Measurements from ENCODE around the gene DICER1. TPM values are rescaled to one million over a fixed set of nuclear protein-coding genes. Genes with fewer than 3 reads are reported as not detected.

The DICER1 gene
- total and polyA plus RNA-seq, 2 donors (not counting 3 experiments of a cell fraction or from before 2014, with no cell fraction given), result 8.3 to 43.6 TPM

DNA sequence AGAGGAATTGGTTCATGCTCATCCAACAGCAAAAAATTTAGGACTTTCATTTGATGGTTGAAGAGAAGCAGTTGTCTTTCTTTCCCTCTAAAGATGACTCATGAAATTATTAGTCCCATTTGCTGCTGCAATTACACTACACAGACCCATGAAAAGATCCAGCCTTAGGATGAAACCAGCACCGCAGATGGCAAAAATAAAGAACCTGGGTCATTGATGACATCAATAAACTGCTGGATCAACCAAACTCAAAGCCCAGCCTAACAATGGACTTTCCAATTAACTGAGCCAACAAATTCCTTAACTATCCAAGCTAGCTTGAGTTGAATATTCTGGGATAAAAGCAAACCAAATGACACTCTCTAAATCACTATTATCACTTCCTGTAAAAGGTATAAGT is 20.7 kb downstream of the DICER1 start:
- Histone ChIP-seq H3K4me2 (ENCODE audit: insufficient read depth, low read length) (no peak overlapping the region), H3K4me3 (replicated peaks in 1 of 3; ENCODE audit: insufficient read depth in 1 of 3, low read depth in 1 of 3, low read length in 3 of 3) (no peak overlapping the region), H3K4me1 (ENCODE audit: control insufficient read depth, extremely low read depth, insufficient read depth, low read length) (no peaks in the 10 kb centered on the region), H3K27ac (ENCODE audit: insufficient read depth, low read depth, low read length) (no peak overlapping the region), H3K79me2 (ENCODE audit: control insufficient read depth, insufficient read depth, low read length) (peaks cover 66% of the 10 kb centered on the region), H4K20me1 (replicated peaks; ENCODE audit: control insufficient read depth, extremely low read depth, insufficient read depth, low read length) (peaks cover 2% of the 10 kb centered on the region), H3K9me3 (replicated peaks; ENCODE audit: control insufficient read depth, insufficient read depth, low read length) (no peaks in the 10 kb centered on the region), H2AFZ (ENCODE audit: low read depth, low read length) (no peak overlapping the region), H3K36me3 (ENCODE audit: control insufficient read depth in 2 of 2, extremely low read depth in 1 of 2, insufficient read depth in 2 of 2, low read length in 2 of 2) (peaks cover 0 to 8% of the 10 kb centered on the region in 2 experiments), H3K9ac (replicated peaks; ENCODE audit: extremely low read depth, insufficient read depth, low read length) (no peak overlapping the region), H3K27me3 (ENCODE audit: control insufficient read depth in 2 of 2, insufficient read depth in 2 of 2, low read length in 2 of 2) (no peaks in the 10 kb centered on the region), H3K9me1 (replicated peaks; ENCODE audit: control insufficient read depth, extremely low read depth, insufficient read depth, low read length) (no peaks in the 10 kb centered on the region)
- ChIA-PET CTCF (no interaction called here), POLR2A (no interaction called here)
- dilution Hi-C loops (cut with MboI; ENCODE audit: extremely low pct_ligation_motif_present, low sequenced_read_pairs), result no loop called here
- TF ChIP-seq JUN (IDR thresholded peaks at IDR 0.05; ENCODE audit: borderline replicate concordance, insufficient read depth, insufficient read length, low read depth), result no peak
- TF ChIP-seq EZH2 (IDR thresholded peaks at IDR 0.05; ENCODE audit: borderline replicate concordance, low read depth, low read length, severe bottlenecking), result no peak
- TF ChIP-seq POLR2A (IDR thresholded peaks at IDR 0.05; ENCODE audit: low read depth, low read length), result no peak
- TF ChIP-seq GATA2 (IDR thresholded peaks at IDR 0.05; ENCODE audit: insufficient read depth, insufficient read length, low read depth, low read length), result no peak
- TF ChIP-seq MYC (IDR thresholded peaks at IDR 0.05; ENCODE audit: low read depth, low read length), result no peak
- TF ChIP-seq MAX (IDR thresholded peaks at IDR 0.05; ENCODE audit: insufficient read depth, insufficient read length), result no peak
- TF ChIP-seq CTCF (IDR thresholded peaks at IDR 0.05; ENCODE audit: extremely low read depth in 1 of 2, insufficient read depth in 1 of 2, low read depth in 1 of 2, low read length in 2 of 2), result no peak
- no peak for TF ChIP-seq POLR2AphosphoS5 (IDR thresholded peaks at IDR 0.05; ENCODE audit: insufficient read depth, low read depth, low read length)
- no peak for TF ChIP-seq FOS (IDR thresholded peaks at IDR 0.05; ENCODE audit: borderline replicate concordance, insufficient read depth, low read length)
- no peak for DNase-seq (ENCODE audit: low read depth, low spot score)
- no peak for FAIRE-seq
- intact Hi-C loops (cut with micrococcal nuclease), result no loop called here
- BruUV-seq (replicated peaks), result no TSS peak
